AG09309 (cell line): ENCODE data around the gene GPC3.

ENCODE experiments used
- DNase-seq: peaks from one replicate; pipeline ENCODE4 v3.0.0-alpha.2; 2010; ENCODE audit warnings: low read depth
- H3K4me3 ChIP-seq: 2 replicates; pipeline ENCODE4 v1.5.1; 2011; ENCODE audit warnings: mild to moderate bottlenecking, low read depth, low read length, moderate library complexity; ENCODE audit not compliant: control insufficient read depth
- TF ChIP-seq, protein P1 (sequence below): IDR thresholded peaks from 2 replicates; pipeline ENCODE4 v1.5.1; 2011; ENCODE audit warnings: mild to moderate bottlenecking, low read depth, low read length, inconsistent platforms; ENCODE audit not compliant: insufficient read depth, control insufficient read depth; ENCODE audit errors: missing control alignments

GPC3 gene

DNA sequence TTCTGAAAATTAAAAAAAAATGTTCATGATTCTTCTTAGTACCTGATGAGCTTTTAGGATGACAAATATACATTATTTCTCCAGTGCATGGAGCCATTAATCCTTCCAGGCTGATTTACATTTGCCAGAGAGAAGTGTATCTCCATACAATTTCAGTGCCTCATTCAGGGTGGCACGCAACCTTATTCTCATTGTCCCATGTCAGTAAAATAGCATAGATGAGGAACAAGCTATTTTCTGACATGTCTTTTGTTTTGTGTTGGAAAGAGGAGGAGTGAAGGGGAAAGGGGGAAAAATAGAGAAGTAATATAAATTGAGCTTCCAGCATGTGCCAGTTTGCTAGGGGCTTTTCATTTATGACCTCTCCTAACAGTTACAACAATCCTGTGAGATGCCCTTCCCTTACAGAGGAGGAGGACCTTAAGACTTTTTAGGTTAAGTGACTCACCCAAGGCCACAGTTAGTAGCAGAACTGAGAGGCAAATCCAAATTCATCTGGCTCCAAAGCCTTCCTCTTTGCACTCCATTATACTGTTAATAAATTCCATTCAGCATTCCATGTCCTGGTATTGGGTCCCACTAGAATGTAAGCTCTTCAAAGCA, 295.3 kb downstream of the GPC3 start:
- H3K4me3 ChIP-seq = no peak overlapping the region
- TF ChIP-seq, protein P1, sequence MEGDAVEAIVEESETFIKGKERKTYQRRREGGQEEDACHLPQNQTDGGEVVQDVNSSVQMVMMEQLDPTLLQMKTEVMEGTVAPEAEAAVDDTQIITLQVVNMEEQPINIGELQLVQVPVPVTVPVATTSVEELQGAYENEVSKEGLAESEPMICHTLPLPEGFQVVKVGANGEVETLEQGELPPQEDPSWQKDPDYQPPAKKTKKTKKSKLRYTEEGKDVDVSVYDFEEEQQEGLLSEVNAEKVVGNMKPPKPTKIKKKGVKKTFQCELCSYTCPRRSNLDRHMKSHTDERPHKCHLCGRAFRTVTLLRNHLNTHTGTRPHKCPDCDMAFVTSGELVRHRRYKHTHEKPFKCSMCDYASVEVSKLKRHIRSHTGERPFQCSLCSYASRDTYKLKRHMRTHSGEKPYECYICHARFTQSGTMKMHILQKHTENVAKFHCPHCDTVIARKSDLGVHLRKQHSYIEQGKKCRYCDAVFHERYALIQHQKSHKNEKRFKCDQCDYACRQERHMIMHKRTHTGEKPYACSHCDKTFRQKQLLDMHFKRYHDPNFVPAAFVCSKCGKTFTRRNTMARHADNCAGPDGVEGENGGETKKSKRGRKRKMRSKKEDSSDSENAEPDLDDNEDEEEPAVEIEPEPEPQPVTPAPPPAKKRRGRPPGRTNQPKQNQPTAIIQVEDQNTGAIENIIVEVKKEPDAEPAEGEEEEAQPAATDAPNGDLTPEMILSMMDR = no peak
- no peak for DNase-seq

GRCh38 chrX:133685822-133686221, 299.6 kb downstream of the GPC3 start:
- DNase-seq = no peak
- no peak overlapping the region for H3K4me3 ChIP-seq
- TF ChIP-seq, protein P1 = no peak

GRCh38 chrX:133681897-133682296, 303.5 kb downstream of the GPC3 start:
- no peak overlapping the region for H3K4me3 ChIP-seq
- TF ChIP-seq, protein P1 = no peak
- no peak for DNase-seq

GRCh38 chrX:133681421-133681820, 304.0 kb downstream of the GPC3 start:
- H3K4me3 ChIP-seq = no peak overlapping the region
- DNase-seq = no peak
- TF ChIP-seq, protein P1 = no peak

DNA sequence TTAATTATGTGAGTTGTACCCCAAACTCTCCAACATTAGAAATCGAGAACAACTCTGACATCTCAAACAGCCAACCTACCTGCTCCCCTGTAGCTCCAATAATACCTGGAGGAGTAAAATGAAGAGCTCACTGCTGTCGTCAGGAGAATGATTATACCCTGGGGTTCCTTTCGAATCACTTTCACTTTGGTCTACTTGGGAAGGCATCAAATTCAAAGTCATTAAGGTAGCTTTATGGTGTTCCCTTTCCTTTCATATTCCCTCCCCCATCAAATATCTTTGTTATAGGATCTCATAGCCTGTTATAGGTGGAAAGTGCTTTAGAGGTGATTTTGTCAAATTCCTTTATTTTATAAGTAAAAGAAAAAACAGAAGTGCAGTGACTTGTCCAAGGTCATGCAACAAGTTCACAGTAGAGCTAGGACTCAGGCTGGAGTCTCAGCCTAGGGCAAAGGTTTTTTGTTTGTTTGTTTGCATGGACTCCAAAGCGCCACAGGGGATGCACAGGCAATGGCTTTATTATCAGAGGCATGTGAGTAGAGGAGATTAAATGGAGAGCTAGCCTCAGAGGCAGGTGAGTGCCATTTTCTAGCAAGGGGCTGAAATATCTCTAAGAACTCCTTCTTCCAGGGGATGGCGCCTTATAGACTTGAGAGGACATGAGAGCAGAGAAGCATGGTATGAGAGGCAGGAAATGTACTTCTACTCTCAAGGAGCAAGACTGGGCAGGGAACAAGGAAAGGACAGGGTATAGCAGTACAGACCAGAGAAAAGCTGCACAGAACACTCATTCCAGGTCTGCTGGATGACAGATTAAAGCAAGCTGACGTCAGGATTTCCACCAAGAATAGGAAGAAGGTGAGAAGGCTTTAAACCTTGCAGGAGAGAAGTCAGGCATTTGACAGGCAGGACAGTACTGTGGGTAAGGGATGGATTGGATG, 308.0 kb downstream of the GPC3 start:
- DNase-seq = no peak
- no peak overlapping the region for H3K4me3 ChIP-seq
- TF ChIP-seq, protein P1 = no peak

DNA sequence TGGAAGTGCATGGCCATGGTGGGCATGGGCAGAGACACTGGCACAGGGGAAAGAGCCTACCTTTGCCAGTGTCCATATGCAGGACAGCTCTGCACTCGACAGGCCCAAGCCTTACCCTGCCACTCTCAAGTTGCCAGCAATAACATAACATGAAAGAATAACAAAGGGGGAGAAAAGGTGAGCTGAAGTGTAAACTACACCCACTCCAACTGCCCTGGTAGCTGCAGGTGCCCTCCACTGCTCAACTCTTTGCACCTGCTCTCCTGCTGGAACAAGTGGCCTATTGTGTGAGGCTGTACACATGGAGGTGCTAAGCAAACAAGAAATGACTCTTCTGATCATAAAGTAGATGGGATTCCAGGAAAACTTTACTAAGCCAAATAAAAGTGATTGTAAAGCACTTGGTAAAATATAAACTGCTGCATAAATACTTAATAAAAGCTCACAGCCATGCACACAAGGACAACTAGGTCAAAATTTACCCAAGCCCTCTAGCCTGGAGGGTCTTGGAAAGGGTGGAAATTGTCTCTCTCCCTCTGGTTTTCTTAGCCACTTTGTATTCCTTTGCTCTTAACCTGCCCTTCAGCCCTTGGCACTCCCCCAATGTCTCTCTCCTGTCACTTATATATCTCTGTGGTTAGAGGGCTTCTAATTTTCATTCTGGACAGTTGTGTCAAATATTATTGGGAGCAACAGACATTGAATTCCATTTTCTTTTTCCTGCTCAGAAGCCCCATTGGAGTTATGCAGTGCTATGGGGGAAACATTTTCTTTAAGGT, 308.9 kb downstream of the GPC3 start:
- H3K4me3 ChIP-seq = no peak overlapping the region
- TF ChIP-seq, protein P1 = no peak
- no peak for DNase-seq
